Panc1 (cell line): ENCODE measurements around the gene OTUB1. TPM values are rescaled to one million over a fixed set of nuclear protein-coding genes. Genes with fewer than 3 reads are reported as not detected.

Source experiments
- ATAC-seq: fragments of 200-7000 bp; cut with Tn5 transposase; 2 replicates; pipeline ENCODE4 v1.9.1; 2020; ENCODE audit warnings: mild to moderate bottlenecking, moderate library complexity
- BruUV-seq: library from RNA; stranded (reverse); fragments of 400-500 nt; replicated peaks from 2 replicates; lab custom pipeline; 2021; lab: Mats Ljungman, UMichigan
- CTCF ChIA-PET: fragments of 300-600 bp; sonication (Branson Sonifier 250); formaldehyde crosslinking; loops from one replicate; lab custom pipeline; 2022; ENCODE audit warnings: antibody characterized with exemption; lab: Charles Lee
- POLR2A ChIA-PET: fragments of 300-600 bp; sonication (Branson Sonifier 250); formaldehyde crosslinking; loops from one replicate; lab custom pipeline; 2022; ENCODE audit warnings: antibody characterized with exemption; lab: Charles Lee
- DNase-seq: peaks from one replicate; pipeline ENCODE4 v3.0.0-alpha.2; 2010; ENCODE audit warnings: low read depth, low spot score
- H3K27ac ChIP-seq: 2 replicates; pipeline ENCODE4 v1.5.1; 2011; ENCODE audit warnings: mild to moderate bottlenecking, low read length, inconsistent platforms
- H3K27me3 ChIP-seq: fragments of 200-500 bp; sonication (Bioruptor generic); 2 replicates; pipeline ENCODE4 v1.6.0; 2014; ENCODE audit warnings: low read length, inconsistent platforms; ENCODE audit not compliant: control insufficient read depth, insufficient read depth
- H3K36me3 ChIP-seq: fragments of 200-500 bp; sonication (Bioruptor generic); 2 replicates; pipeline ENCODE4 v1.5.1; 2014; ENCODE audit warnings: inconsistent platforms, mild to moderate bottlenecking, low read length, moderate library complexity; ENCODE audit not compliant: control insufficient read depth, insufficient read depth
- H3K4me1 ChIP-seq: 2 replicates; pipeline ENCODE4 v1.5.1; 2011; ENCODE audit warnings: inconsistent platforms, mild to moderate bottlenecking, low read length, moderate library complexity; ENCODE audit not compliant: control insufficient read depth, insufficient read depth
- H3K4me3 ChIP-seq, 2 experiments: 2 replicates each; pipeline ENCODE4 v1.5.1; 2011 to 2012; ENCODE audit warnings: low read depth in 2 of 2, low read length in 2 of 2, mild to moderate bottlenecking in 2 of 2, inconsistent platforms in 1 of 2, moderate library complexity in 1 of 2
- H3K9me3 ChIP-seq: fragments of 200-500 bp; sonication (Bioruptor generic); 2 replicates; pipeline ENCODE4 v1.5.1; 2014; ENCODE audit warnings: low read depth, mild to moderate bottlenecking, inconsistent platforms, low read length, moderate library complexity; ENCODE audit not compliant: control insufficient read depth, insufficient read depth
- POLR2AphosphoS5 ChIP-seq: IDR thresholded peaks from 2 replicates; pipeline ENCODE4 v1.6.1; 2012; ENCODE audit warnings: mild to moderate bottlenecking, low read depth, low read length, moderate library complexity
- SIN3A ChIP-seq: IDR thresholded peaks from 2 replicates; pipeline ENCODE4 v1.6.1; 2012; ENCODE audit warnings: low read depth, mild to moderate bottlenecking, low read length, moderate library complexity, borderline replicate concordance; ENCODE audit not compliant: insufficient read depth
- TCF7L2 ChIP-seq: IDR thresholded peaks from 2 replicates; pipeline ENCODE4 v1.6.1; 2011; ENCODE audit warnings: mild to moderate bottlenecking, low read depth, low read length, inconsistent platforms
- in situ Hi-C: cut with HindIII; loops from 2 replicates; pipeline ENCODE4 v1.10.0; 2016; ENCODE audit warnings: low sequenced_read_pairs, low pct_unique_long_range_greater_than_20kb
- intact Hi-C: fragments of 100-400 bp; cut with micrococcal nuclease; formaldehyde crosslinking; loops from one replicate; pipeline ENCODE4 v1.10.0; 2022; ENCODE audit not compliant: unreplicated experiment
- total RNA-seq: library from RNA; stranded (reverse); gene quantifications from one replicate; pipeline ENCODE4 v1.2.1, GENCODE V29; 2021; ENCODE audit not compliant: unreplicated experiment
- TF ChIP-seq, protein P1 (sequence below): fragments of 450-650 bp; IDR thresholded peaks from 2 replicates; pipeline ENCODE4 v1.5.1; 2017; ENCODE audit warnings: mild to moderate bottlenecking
- TF ChIP-seq, protein P2 (sequence below), 2 experiments: IDR thresholded peaks; 2 replicates each; pipeline ENCODE4 v1.6.1; 2011 to 2012; ENCODE audit warnings: low read depth in 2 of 2, control low read depth in 1 of 2, low read length in 1 of 2, mild to moderate bottlenecking in 1 of 2, moderate library complexity in 1 of 2; ENCODE audit not compliant: insufficient read depth in 1 of 2

The OTUB1 gene
- total RNA-seq, 1 experiment from 2014 or later = 118 TPM

DNA sequence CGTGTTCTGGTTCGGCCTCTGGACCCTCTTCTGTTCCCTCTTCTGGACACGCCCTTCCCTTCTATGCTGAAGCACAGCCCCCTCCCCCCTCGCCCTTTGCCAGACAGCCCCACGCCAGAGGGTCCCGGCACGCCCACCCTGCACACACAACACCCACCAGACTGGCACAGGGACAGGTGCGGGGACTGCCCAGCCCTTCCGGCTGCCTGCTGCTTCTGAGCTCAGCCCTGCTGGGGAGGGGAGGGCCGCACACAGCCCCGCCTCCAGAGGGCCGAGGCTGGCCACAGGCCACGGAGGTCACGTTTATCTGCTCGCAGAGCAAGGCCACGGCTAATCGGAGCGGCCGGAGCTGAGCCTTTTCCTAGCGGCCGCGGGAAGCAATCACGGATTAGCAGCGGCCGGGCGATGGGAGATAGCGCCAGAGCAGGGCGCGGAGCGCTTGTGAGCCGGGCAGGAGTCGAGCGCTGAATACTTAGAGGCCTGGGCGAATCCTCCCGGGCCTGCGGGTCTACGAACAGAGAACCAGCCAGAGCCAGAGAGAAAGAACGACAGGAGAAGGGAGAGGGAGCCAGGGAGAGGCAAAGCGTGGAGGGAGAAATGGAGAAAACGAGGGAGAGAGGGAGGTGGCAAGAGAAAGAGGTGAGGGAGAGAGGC, 21.5 kb downstream of the OTUB1 start:
- in situ Hi-C loops = loop anchor here (10.0 kb wide), 1 partner anchor 67 kb away; no protein-coding TSS in a partner anchor
- POLR2A ChIA-PET = interaction anchor here (0.6 to 0.8 kb wide), 2 partner anchors 8 to 28 kb away, joined by 3 read pairs; no protein-coding TSS in a partner anchor
- intact Hi-C loops = no loop called here
- no peaks in the 10 kb centered on the region for H3K27me3 ChIP-seq
- no peaks in the 10 kb centered on the region for H3K36me3 ChIP-seq
- DNase-seq = no peak
- CTCF ChIA-PET = no interaction called here
- peak; percentile 4; the same call in 1 of the 2 replicates for TF ChIP-seq POLR2AphosphoS5
- TF ChIP-seq SIN3A = no peak
- no peak for TF ChIP-seq TCF7L2
- BruUV-seq = no TSS peak
- no peaks in the 10 kb centered on the region for H3K9me3 ChIP-seq
- peak overlapping the region; percentile 19 to 46; a peak in 3 of 4 replicates for H3K4me3 ChIP-seq
- peak; percentile 56 for ATAC-seq
- peaks cover 43% of the 10 kb centered on the region for H3K4me1 ChIP-seq
- no peak overlapping the region; the same call in 1 of the 2 replicates for H3K27ac ChIP-seq

DNA sequence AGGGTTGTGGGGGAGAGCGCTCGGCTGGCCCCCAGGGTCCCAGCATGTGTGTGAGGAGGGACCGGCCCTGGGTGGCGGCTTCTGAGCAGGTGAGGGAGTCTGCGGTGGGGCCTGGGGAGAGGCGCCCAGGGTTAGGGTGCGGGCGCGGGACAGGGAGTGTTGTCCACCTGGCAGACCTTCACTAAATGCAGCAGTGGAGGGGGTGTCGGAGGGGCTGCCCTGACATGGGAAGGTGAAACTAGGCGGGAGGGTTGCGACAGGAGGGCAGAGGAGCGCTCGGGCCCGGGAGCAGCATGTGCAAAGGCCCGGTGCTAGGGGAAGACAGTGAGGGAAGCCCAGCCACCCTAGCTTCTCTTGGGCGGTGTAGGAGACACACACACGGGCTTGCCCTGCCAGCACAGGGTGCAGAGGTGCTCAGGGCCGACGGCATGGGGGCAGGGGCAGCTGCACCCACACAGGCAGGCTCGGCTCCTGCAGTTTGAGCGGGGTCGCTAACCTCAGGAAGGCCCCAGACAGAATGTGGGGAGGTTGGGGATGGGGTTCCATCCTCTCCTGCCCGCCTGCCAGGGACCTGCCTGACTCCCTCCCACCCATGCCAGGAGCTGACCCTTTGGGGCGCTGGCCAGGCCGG, 22.2 kb downstream of the OTUB1 start:
- BruUV-seq = no TSS peak
- in situ Hi-C loops = loop anchor here (10.0 kb wide), 1 partner anchor 66 kb away; no protein-coding TSS in a partner anchor
- POLR2A ChIA-PET = no interaction called here
- Histone ChIP-seq H3K4me3 (no peak overlapping the region), H3K4me1 (peaks cover 42% of the 10 kb centered on the region), H3K27ac (no peak overlapping the region; the same call in 1 of the 2 replicates), H3K9me3 (no peaks in the 10 kb centered on the region), H3K36me3 (no peaks in the 10 kb centered on the region), H3K27me3 (no peaks in the 10 kb centered on the region)
- CTCF ChIA-PET = no interaction called here
- no peak for TF ChIP-seq SIN3A
- TF ChIP-seq, protein P1, sequence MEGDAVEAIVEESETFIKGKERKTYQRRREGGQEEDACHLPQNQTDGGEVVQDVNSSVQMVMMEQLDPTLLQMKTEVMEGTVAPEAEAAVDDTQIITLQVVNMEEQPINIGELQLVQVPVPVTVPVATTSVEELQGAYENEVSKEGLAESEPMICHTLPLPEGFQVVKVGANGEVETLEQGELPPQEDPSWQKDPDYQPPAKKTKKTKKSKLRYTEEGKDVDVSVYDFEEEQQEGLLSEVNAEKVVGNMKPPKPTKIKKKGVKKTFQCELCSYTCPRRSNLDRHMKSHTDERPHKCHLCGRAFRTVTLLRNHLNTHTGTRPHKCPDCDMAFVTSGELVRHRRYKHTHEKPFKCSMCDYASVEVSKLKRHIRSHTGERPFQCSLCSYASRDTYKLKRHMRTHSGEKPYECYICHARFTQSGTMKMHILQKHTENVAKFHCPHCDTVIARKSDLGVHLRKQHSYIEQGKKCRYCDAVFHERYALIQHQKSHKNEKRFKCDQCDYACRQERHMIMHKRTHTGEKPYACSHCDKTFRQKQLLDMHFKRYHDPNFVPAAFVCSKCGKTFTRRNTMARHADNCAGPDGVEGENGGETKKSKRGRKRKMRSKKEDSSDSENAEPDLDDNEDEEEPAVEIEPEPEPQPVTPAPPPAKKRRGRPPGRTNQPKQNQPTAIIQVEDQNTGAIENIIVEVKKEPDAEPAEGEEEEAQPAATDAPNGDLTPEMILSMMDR = no peak
- intact Hi-C loops = no loop called here
- DNase-seq = no peak
- no peak for ATAC-seq

DNA sequence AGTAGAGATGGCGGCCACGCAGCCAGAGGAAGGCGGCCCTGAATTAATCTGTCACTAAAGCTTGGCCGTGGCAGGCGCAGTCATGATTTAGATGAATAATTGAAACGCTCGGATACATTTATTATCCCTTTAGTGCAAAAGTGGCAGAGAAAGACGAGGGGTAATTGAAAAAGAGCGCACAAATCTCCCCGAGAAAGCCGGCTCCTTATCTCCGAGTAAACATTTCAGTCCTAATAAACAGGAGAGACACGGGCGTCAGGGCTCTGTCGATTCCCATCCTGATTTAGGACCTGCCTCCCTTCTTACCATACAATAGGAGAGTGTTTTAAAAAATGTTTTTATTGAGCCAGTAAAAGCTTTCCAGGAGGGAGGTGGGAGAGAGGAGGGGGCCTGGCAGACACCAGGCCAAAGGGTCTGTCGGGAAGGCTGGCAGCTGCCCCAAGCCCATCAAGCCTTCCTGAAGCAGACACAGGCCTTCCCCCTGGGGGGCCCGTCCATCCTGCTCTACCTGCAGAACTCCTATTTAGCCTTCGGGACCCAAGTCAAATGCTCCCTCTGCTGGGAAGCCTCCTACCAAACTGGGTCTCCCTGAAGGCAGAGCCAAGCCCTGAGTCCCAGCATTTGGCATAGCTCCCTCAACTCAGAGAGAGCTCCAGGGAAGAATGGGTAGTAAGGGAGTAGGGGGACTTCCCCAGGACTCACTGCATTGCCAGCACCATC, 22.8 kb downstream of the OTUB1 start:
- ATAC-seq (no peak), DNase-seq (no peak)
- H3K36me3 ChIP-seq = no peaks in the 10 kb centered on the region
- H3K27ac ChIP-seq = no peak overlapping the region
- intact Hi-C loops = no loop called here
- TF ChIP-seq POLR2AphosphoS5 (no peak), TCF7L2 (no peak), SIN3A (no peak)
- TF ChIP-seq, protein P2, sequence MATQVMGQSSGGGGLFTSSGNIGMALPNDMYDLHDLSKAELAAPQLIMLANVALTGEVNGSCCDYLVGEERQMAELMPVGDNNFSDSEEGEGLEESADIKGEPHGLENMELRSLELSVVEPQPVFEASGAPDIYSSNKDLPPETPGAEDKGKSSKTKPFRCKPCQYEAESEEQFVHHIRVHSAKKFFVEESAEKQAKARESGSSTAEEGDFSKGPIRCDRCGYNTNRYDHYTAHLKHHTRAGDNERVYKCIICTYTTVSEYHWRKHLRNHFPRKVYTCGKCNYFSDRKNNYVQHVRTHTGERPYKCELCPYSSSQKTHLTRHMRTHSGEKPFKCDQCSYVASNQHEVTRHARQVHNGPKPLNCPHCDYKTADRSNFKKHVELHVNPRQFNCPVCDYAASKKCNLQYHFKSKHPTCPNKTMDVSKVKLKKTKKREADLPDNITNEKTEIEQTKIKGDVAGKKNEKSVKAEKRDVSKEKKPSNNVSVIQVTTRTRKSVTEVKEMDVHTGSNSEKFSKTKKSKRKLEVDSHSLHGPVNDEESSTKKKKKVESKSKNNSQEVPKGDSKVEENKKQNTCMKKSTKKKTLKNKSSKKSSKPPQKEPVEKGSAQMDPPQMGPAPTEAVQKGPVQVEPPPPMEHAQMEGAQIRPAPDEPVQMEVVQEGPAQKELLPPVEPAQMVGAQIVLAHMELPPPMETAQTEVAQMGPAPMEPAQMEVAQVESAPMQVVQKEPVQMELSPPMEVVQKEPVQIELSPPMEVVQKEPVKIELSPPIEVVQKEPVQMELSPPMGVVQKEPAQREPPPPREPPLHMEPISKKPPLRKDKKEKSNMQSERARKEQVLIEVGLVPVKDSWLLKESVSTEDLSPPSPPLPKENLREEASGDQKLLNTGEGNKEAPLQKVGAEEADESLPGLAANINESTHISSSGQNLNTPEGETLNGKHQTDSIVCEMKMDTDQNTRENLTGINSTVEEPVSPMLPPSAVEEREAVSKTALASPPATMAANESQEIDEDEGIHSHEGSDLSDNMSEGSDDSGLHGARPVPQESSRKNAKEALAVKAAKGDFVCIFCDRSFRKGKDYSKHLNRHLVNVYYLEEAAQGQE (IDR thresholded peaks at IDR 0.05; ENCODE audit: insufficient read depth in 1 of 2, low read depth in 2 of 2, low read length in 1 of 2) = no peak
- TF ChIP-seq, protein P1 = no peak
- H3K4me3 ChIP-seq = no peak overlapping the region
- CTCF ChIA-PET = no interaction called here
- no peaks in the 10 kb centered on the region for H3K27me3 ChIP-seq
- H3K4me1 ChIP-seq = peaks cover 36% of the 10 kb centered on the region
- in situ Hi-C loops = loop anchor here (10.0 kb wide), 1 partner anchor 66 kb away; no protein-coding TSS in a partner anchor
- POLR2A ChIA-PET = no interaction called here
- no TSS peak for BruUV-seq
- H3K9me3 ChIP-seq = no peaks in the 10 kb centered on the region
